ENCODE measurements around the gene MACROD2. TPM values are rescaled to one million over a fixed set of nuclear protein-coding genes. Genes with fewer than 3 reads are reported as not detected.

The MACROD2 gene
- total and polyA plus RNA-seq, 4 donors, result 13.0 to 67.1 (median 20.7) TPM

- no peak for DNase-seq
- Histone ChIP-seq H3K9me3 (ENCODE audit: control insufficient read depth in 4 of 4, insufficient read depth in 3 of 4, low read length in 3 of 4) (no peaks in the 10 kb centered on the region), H3K4me3 (no peak overlapping the region), H3K4me1 (ENCODE audit: control insufficient read depth in 5 of 5, insufficient read depth in 5 of 5, low read length in 5 of 5) (peaks cover 0 to 12% (median 0%) of the 10 kb centered on the region in 5 donors), H3K36me3 (ENCODE audit: control insufficient read depth in 4 of 4, insufficient read depth in 4 of 4, low read length in 4 of 4) (no peaks in the 10 kb centered on the region), H3K9ac (ENCODE audit: insufficient read depth in 1 of 2, low read length in 2 of 2) (no peak overlapping the region), H3K27me3 (ENCODE audit: control insufficient read depth in 3 of 3, insufficient read depth in 3 of 3, low read length in 2 of 3) (no peaks in the 10 kb centered on the region), H3K27ac (ENCODE audit: low read depth in 1 of 2, low read length in 1 of 2) (no peak overlapping the region)
- no peak for ATAC-seq (ENCODE audit: insufficient read depth, low FRiP score)
- no peak for TF ChIP-seq CTCF (IDR thresholded peaks at IDR 0.05; ENCODE audit: control extremely low read depth, extremely low read depth)
- 63 to 75% methylated on average over 3 of the region's 3 CpGs for WGBS, 2 donors
These were observed 1569.7 kb downstream of the MACROD2 start for GRCh38 chr20:15564981-15565380.

- ATAC-seq (ENCODE audit: insufficient read depth, low FRiP score) (no peak), DNase-seq (no peak)
- Histone ChIP-seq H3K9ac (ENCODE audit: insufficient read depth in 1 of 2, low read length in 2 of 2) (no peak overlapping the region), H3K36me3 (ENCODE audit: control insufficient read depth in 4 of 4, insufficient read depth in 4 of 4, low read length in 4 of 4) (no peaks in the 10 kb centered on the region), H3K27ac (ENCODE audit: low read depth in 1 of 2, low read length in 1 of 2) (no peak overlapping the region), H3K4me3 (no peak overlapping the region), H3K9me3 (ENCODE audit: control insufficient read depth in 4 of 4, insufficient read depth in 3 of 4, low read length in 3 of 4) (no peaks in the 10 kb centered on the region), H3K27me3 (ENCODE audit: control insufficient read depth in 3 of 3, insufficient read depth in 3 of 3, low read length in 2 of 3) (no peaks in the 10 kb centered on the region), H3K4me1 (ENCODE audit: control insufficient read depth in 5 of 5, insufficient read depth in 5 of 5, low read length in 5 of 5) (peaks cover 0 to 12% (median 0%) of the 10 kb centered on the region in 5 donors)
- TF ChIP-seq CTCF (IDR thresholded peaks at IDR 0.05; ENCODE audit: control extremely low read depth, extremely low read depth), result no peak
- 62 to 70% methylated on average over 2 of the region's 2 CpGs for WGBS, 2 donors
These were observed 1570.5 kb downstream of the MACROD2 start for GRCh38 chr20:15565786-15566185.

- no peaks in the 10 kb centered on the region for H3K9me3 ChIP-seq (ENCODE audit: control insufficient read depth in 4 of 4, insufficient read depth in 3 of 4, low read length in 3 of 4)
- no peak for ATAC-seq (ENCODE audit: insufficient read depth, low FRiP score)
- no peak for TF ChIP-seq CTCF (IDR thresholded peaks at IDR 0.05; ENCODE audit: control extremely low read depth, extremely low read depth)
- peaks cover 0 to 12% (median 0%) of the 10 kb centered on the region in 5 donors for H3K4me1 ChIP-seq (ENCODE audit: control insufficient read depth in 5 of 5, insufficient read depth in 5 of 5, low read length in 5 of 5)
- no peak overlapping the region for H3K4me3 ChIP-seq
- no peak overlapping the region for H3K9ac ChIP-seq (ENCODE audit: insufficient read depth in 1 of 2, low read length in 2 of 2)
- DNase-seq, result no peak
- H3K36me3 ChIP-seq (ENCODE audit: control insufficient read depth in 4 of 4, insufficient read depth in 4 of 4, low read length in 4 of 4), result no peaks in the 10 kb centered on the region
- H3K27ac ChIP-seq (ENCODE audit: low read depth in 1 of 2, low read length in 1 of 2), result no peak overlapping the region
- WGBS, 2 donors, result 92 to 93% methylated on average over 4 of the region's 4 CpGs
- H3K27me3 ChIP-seq (ENCODE audit: control insufficient read depth in 3 of 3, insufficient read depth in 3 of 3, low read length in 2 of 3), result no peaks in the 10 kb centered on the region
These were observed 1571.9 kb downstream of the MACROD2 start for GRCh38 chr20:15567219-15567618.

GRCh38 chr20:15570156-15570555, 1574.8 kb downstream of the MACROD2 start:
- Histone ChIP-seq H3K27ac (ENCODE audit: low read depth in 1 of 2, low read length in 1 of 2) (no peak overlapping the region), H3K4me1 (ENCODE audit: control insufficient read depth in 5 of 5, insufficient read depth in 5 of 5, low read length in 5 of 5) (peaks cover 0 to 2% (median 0%) of the 10 kb centered on the region in 5 donors), H3K4me3 (no peak overlapping the region), H3K36me3 (ENCODE audit: control insufficient read depth in 4 of 4, insufficient read depth in 4 of 4, low read length in 4 of 4) (no peaks in the 10 kb centered on the region), H3K9me3 (ENCODE audit: control insufficient read depth in 4 of 4, insufficient read depth in 3 of 4, low read length in 3 of 4) (no peaks in the 10 kb centered on the region), H3K27me3 (ENCODE audit: control insufficient read depth in 3 of 3, insufficient read depth in 3 of 3, low read length in 2 of 3) (no peaks in the 10 kb centered on the region), H3K9ac (ENCODE audit: insufficient read depth in 1 of 2, low read length in 2 of 2) (no peak overlapping the region)
- ATAC-seq (ENCODE audit: insufficient read depth, low FRiP score) (no peak), DNase-seq (no peak)
- no peak for TF ChIP-seq CTCF (IDR thresholded peaks at IDR 0.05; ENCODE audit: control extremely low read depth, extremely low read depth)
- 90 to 94% methylated on average over 4 of the region's 4 CpGs for WGBS, 2 donors

Data from lung (tissue), 12 donors.